ENCODE measurements around the gene CTNND2.

The CTNND2 gene

DNA sequence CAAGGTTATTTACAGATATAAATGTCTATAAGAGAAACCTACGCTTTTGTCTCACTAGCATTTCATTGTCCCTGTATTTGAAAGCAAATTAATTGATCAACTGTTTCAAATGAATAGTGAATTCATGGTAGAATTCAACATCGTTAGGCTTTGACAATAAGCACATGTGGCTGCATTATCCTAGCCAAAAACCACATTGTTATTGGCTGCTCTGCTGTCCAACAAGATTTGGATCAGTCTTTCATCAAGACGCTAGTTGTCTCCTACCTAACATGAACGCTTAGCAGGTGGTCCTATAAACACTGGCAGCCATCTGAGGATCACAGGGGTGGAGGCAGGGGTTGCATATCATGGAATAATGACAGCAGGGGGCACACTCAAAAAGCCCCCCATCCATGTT lies 455.0 kb downstream of the CTNND2 start:
- CTCF ChIA-PET, result no interaction called here

DNA sequence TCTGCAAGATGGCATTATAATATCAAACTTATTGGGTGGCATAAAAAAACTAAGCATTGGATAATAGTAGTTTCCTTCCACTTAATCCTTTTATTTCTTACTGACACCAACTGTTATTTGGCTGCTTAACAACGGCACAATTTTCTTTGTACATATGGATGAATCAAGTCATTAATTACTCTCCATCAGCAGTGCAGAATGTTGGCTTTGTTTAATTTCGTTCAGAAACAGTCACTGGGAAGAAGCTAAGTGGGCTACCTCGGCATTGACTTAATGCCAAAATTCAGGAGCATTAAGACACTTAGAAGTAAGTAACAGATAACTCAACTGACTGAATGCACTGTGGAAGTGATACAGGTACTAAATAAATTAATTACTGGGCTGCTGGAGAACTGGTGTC lies 460.4 kb downstream of the CTNND2 start:
- ChIA-PET POLR2A (ENCODE audit: low non-redundant PET) (no interaction called here), CTCF (interaction anchor here (0.6 kb wide), 1 partner anchor 1676 kb away, joined by 3 read pairs; no protein-coding TSS in a partner anchor)
- TF ChIP-seq, protein P1, sequence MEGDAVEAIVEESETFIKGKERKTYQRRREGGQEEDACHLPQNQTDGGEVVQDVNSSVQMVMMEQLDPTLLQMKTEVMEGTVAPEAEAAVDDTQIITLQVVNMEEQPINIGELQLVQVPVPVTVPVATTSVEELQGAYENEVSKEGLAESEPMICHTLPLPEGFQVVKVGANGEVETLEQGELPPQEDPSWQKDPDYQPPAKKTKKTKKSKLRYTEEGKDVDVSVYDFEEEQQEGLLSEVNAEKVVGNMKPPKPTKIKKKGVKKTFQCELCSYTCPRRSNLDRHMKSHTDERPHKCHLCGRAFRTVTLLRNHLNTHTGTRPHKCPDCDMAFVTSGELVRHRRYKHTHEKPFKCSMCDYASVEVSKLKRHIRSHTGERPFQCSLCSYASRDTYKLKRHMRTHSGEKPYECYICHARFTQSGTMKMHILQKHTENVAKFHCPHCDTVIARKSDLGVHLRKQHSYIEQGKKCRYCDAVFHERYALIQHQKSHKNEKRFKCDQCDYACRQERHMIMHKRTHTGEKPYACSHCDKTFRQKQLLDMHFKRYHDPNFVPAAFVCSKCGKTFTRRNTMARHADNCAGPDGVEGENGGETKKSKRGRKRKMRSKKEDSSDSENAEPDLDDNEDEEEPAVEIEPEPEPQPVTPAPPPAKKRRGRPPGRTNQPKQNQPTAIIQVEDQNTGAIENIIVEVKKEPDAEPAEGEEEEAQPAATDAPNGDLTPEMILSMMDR (conservative IDR thresholded peaks at IDR 0.05; ENCODE audit: low read depth), result no peak
- no peak overlapping the region for H3K27ac ChIP-seq
- no peak for DNase-seq (ENCODE audit: low spot score)

More for the DNA sequence above, 455.0 kb downstream of the CTNND2 start:
- H3K27ac ChIP-seq, result no peak overlapping the region
- DNase-seq (ENCODE audit: low spot score), result no peak
- POLR2A ChIA-PET (ENCODE audit: low non-redundant PET), result no interaction called here
- TF ChIP-seq, protein P1 (conservative IDR thresholded peaks at IDR 0.05; ENCODE audit: low read depth), result no peak

DNA sequence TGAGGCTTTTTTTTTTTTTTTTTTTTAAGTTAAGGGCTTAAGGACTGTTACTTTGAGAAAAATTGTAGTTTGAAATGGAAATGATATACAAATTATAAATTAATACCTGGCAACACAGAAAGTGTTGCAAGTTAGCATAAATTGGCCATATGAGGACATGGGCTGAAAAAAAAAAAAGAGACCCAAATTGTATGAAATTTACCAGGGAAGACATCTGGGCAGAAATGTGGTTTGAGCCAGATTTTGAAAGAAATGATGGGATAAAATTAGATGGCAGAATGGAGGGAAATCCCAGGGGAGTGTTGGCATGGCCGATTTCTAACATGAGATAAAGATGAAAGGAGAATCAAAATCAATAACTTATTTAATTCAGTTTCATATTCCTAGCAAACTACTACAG lies 472.1 kb downstream of the CTNND2 start:
- DNase-seq (ENCODE audit: low spot score), result no peak
- ChIA-PET POLR2A (ENCODE audit: low non-redundant PET) (no interaction called here), CTCF (no interaction called here)
- TF ChIP-seq, protein P1 (conservative IDR thresholded peaks at IDR 0.05; ENCODE audit: low read depth), result no peak
- no peak overlapping the region for H3K27ac ChIP-seq

DNA sequence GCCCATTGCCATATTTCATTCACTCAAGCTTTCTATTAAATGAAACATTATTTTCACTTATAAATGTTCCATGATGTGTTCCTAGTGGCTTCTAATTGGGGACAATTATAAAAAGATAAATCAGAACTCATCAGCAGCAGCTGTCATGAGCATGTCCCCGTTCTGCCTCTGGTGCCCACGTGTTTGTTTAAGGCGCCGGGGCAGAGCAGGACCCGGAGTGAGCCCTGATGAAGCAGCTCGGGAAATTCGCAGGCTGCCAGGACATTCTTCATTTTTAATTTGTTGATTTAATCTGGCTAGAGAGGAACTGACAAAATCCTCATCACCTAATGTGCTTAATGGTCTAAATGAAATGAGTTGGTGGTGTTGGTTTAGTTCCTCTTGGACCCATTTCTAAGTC lies 475.0 kb downstream of the CTNND2 start:
- no peak for DNase-seq (ENCODE audit: low spot score)
- H3K27ac ChIP-seq, result no peak overlapping the region
- TF ChIP-seq, protein P1 (conservative IDR thresholded peaks at IDR 0.05; ENCODE audit: low read depth), result no peak
- POLR2A ChIA-PET (ENCODE audit: low non-redundant PET), result no interaction called here
- CTCF ChIA-PET, result no interaction called here

GRCh38 chr5:11427569-11427968 lies 476.7 kb downstream of the CTNND2 start:
- CTCF ChIA-PET, result no interaction called here
- no peak for DNase-seq (ENCODE audit: low spot score)
- TF ChIP-seq, protein P1 (conservative IDR thresholded peaks at IDR 0.05; ENCODE audit: low read depth), result no peak
- POLR2A ChIA-PET (ENCODE audit: low non-redundant PET), result no interaction called here
- no peak overlapping the region for H3K27ac ChIP-seq

DNA sequence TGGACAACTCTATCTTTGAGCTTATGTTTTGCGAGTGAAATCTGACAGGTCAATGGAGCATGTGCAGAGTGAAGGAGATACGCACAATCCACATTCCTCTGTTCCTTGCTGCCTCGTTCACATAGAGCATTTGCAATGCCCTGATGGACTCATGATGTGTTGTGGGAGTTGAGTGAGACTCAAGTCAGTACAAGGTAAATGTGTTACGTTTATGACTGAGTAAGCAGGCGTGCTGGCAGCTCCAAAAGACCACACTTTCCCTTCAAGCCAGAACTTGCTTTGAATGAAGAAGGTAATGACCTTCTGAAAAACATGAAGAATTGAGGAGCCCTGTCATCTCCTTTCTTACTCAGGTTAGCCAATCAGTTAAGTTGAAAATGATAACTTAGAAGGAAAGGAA lies 477.8 kb downstream of the CTNND2 start:
- no peak overlapping the region for H3K27ac ChIP-seq
- TF ChIP-seq, protein P1 (conservative IDR thresholded peaks at IDR 0.05; ENCODE audit: low read depth), result no peak
- ChIA-PET POLR2A (ENCODE audit: low non-redundant PET) (no interaction called here), CTCF (no interaction called here)
- DNase-seq (ENCODE audit: low spot score), result no peak

DNA sequence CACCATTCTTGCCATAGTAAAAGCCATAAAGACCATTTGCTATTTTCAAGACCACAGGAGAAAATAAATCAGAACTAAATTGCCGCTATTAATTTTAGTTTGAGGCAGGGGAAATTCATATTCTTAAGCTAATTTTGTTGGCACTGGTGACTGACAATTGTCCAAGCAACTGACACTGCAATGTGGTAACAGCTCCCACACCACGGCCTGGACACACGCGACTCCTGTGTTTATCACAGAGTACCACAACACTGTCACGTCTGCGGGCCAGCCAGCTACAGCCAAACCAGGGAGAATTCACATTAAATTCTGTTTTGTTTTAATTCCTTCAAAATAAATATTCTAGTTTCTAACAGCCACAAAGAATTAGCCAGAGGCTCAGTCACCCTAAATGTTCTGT lies 481.9 kb downstream of the CTNND2 start:
- TF ChIP-seq, protein P1 (conservative IDR thresholded peaks at IDR 0.05; ENCODE audit: low read depth), result no peak
- CTCF ChIA-PET, result interaction anchor here (0.6 to 0.7 kb wide), 2 partner anchors 68 to 1061 kb away, joined by 3 to 4 read pairs; no protein-coding TSS in a partner anchor
- no peak for DNase-seq (ENCODE audit: low spot score)
- no peak overlapping the region for H3K27ac ChIP-seq
- POLR2A ChIA-PET (ENCODE audit: low non-redundant PET), result no interaction called here

All from RWPE1 (cell line).